GM21515 (cell line): Measurements from ENCODE around the gene RFT1.

Experiments used
- ATAC-seq: cut with Tn5 transposase; IDR thresholded peaks from one replicate; pipeline ENCODE4 v1.9.1; 2021; ENCODE audit not compliant: unreplicated experiment

The RFT1 gene, protein sequence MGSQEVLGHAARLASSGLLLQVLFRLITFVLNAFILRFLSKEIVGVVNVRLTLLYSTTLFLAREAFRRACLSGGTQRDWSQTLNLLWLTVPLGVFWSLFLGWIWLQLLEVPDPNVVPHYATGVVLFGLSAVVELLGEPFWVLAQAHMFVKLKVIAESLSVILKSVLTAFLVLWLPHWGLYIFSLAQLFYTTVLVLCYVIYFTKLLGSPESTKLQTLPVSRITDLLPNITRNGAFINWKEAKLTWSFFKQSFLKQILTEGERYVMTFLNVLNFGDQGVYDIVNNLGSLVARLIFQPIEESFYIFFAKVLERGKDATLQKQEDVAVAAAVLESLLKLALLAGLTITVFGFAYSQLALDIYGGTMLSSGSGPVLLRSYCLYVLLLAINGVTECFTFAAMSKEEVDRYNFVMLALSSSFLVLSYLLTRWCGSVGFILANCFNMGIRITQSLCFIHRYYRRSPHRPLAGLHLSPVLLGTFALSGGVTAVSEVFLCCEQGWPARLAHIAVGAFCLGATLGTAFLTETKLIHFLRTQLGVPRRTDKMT

GRCh38 chr3:53130179-53131061 lies at the start of gene RFT1:
RFT1 (minus strand) TSS chr3:53130435; CDS start chr3:53130400, 35 bp downstream.
- peak; percentile 85 for ATAC-seq

- ATAC-seq, result no peak
These were observed 49.3 kb upstream of the RFT1 start for GRCh38 chr3:53179580-53179979.

DNA sequence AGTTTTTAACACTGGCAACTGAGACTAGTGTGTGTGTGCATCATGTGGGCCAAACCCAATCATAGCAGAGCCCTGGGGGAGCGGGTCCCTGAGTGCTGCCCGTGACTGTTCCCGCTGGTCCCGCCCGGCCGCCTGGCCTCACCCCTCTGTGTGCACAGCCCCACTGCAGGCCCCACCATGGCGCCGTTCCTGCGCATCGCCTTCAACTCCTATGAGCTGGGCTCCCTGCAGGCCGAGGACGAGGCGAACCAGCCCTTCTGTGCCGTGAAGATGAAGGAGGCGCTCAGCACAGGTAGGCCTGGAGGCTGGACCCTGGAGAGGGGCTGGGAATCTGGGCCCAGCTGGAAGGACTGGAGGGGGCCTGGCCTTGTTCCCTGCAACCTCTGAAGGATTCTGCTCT lies 48.0 kb upstream of the RFT1 start:
- no peak for ATAC-seq

DNA sequence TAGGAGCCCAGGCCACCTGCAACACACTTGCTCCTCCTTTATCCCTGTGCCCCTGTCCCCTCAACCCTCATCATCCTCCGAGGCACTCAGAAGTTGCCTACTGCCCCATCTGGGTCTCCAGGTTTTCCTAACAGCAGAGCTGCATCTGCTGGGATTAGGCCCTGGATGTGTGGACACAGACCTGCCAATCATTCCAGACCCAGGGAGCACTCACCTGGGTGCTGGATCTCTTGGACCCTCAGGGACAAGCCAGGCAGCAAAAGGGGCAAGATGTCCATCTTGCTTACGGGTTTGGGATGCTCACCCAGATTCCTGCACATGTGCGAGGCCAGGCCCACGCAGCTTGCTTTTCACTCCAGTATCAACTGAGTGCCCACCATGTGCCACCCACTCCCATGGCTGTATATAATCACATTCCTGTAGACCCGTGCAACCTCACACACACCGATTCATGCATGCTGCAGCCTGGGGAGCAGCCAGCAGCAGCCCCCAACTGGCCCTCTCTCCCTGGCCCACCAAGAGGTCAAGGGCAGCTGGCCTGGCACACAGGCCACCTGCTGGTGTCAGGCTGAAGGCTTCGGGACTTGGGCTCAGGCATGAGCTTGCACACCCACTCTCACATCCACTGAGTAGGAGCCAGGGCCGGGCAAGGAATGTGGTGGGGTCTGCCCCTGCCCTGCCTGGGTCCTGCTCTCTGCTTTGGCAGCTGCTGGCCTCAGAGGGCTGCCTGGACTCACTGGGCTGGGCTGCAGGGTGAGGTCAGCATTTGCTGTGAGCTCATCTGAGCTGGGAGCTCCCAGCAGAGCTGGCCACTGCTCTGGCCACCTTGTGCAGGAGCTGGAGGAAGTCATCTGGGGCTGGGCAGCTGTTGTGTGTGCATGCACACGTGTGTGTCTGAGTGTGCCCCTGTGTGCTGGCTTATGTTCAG lies 45.6 kb upstream of the RFT1 start:
- ATAC-seq, result no peak

- ATAC-seq, result peak; percentile 54
These were observed 44.4 kb upstream of the RFT1 start for GRCh38 chr3:53174346-53175250.

- ATAC-seq, result no peak
These were observed 42.9 kb upstream of the RFT1 start for GRCh38 chr3:53173107-53173506.

DNA sequence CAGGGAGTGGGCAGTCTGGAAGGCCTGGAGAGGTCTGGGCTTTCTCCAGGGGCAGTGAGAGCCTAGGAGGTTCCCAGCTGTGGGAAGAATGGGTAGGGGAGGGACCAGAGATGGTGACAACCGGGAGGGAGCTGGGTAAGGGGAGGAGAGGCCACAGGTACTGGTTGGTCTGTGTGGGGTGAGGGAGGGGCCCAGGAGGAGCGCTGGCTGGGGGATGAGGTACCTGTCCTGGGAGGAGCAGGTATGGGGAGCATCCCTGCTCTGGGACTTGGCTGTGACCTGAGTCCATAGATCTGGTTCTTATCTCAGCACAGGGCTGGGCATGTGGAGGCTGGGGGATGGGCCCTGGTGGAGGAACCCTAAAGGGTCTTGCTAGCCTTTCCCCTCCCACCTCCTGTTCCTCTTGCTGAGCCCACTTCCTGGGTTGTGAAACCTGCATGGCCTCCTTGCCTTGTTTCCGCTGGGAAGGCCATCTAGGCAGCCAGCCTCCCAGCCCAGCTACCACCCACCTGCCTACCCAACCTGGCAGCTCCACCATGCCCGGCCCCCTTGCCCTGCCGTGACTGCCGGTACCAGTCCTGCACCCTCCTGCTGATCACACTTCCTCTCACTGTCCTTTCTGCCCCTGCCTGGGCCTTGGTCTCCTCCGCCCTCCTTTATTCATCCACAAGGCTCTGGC lies 41.7 kb upstream of the RFT1 start:
- no peak for ATAC-seq

DNA sequence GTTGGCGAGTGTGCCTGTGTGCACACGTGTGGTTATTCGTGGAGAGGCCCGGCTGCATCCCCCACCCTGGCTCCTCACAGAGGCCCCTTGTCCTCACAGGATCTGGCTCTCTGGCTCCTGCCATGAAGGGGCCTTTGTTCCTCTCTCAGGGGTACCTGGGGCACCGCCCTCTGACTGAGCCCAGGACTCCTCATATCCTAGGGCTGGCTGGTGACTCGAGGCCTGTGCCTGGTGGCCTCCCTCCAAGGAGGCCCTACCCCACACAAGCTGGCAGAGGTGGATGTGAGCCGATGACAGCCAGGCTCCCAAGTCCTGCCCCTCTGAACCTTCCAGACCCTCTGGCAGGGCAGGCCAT lies 40.8 kb upstream of the RFT1 start:
- ATAC-seq, result no peak

DNA sequence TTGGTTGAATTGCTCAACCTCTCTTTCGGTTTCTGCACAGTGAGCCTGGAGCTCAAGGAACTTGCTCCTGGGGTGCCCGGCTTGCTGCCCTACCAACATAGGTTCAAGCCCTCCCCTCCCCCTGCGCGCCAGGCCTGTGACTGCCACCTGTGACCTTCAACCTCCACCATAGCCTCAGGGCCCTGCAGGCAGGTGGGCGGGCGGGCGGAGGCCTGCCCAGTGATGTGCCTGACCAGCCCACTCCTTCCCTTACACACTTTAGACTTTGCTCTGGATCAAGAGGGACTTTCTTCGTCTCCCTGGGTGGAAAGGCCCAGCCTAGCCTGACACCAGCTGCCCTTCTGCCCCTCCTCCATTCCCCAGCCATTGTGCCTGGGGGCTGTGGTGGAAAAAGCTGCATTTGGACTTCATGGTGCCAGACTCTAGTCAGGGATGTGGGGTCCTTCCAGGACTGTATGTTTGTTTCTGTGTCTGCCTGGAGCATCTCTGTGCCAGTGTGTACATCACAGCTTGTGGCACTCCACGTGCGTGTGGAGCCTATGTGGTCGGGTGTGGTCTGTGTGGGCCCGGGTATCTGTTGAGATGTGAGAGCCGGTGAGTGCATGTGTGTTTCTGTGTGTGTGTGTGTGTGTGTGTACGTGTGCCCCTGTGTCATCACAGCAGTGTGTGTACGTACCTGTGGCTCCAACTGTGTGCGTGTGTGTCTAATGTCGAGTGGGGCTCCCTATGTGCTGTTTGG lies 40.3 kb upstream of the RFT1 start:
- no peak for ATAC-seq

GRCh38 chr3:53169832-53170324 lies 39.6 kb upstream of the RFT1 start:
- no peak for ATAC-seq

GRCh38 chr3:53169045-53169831 lies 39.0 kb upstream of the RFT1 start:
- ATAC-seq, result no peak

DNA sequence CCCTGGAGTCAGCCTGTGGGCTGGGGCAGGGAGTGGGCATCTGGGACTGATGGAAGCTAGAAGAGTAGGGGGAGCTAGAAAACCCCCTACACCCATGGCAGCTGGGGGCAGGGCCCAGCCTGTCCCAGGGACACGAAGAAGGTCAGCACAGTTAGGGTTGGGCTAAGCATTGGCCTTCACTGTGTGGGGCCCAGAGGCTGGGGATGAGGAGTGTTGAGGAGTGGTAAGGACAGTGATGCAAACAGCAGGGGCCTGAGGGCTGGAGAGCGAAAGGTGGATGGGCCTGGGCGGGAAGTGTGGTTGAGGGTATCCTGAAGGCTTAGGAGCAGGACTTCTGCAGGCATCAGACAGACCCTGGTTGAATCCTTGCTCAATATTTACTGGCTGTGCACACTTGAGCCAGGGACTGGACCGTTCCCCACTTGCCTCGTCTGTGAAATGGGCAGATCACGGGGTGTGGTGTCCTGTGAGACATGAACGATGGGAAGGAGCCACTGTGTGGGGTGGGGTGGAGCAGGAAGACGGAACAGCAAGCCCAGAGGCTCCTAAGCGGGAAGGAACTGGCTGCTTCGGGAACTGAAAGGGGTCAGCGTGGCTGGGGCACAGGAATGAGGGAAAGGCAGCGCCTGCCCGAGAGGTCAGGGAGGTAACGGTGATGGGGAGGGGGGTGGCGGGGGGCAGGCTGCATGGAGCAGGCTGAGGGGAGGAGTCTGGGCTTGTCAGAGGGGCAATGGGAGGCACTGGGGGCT lies 38.1 kb upstream of the RFT1 start:
- no peak for ATAC-seq

DNA sequence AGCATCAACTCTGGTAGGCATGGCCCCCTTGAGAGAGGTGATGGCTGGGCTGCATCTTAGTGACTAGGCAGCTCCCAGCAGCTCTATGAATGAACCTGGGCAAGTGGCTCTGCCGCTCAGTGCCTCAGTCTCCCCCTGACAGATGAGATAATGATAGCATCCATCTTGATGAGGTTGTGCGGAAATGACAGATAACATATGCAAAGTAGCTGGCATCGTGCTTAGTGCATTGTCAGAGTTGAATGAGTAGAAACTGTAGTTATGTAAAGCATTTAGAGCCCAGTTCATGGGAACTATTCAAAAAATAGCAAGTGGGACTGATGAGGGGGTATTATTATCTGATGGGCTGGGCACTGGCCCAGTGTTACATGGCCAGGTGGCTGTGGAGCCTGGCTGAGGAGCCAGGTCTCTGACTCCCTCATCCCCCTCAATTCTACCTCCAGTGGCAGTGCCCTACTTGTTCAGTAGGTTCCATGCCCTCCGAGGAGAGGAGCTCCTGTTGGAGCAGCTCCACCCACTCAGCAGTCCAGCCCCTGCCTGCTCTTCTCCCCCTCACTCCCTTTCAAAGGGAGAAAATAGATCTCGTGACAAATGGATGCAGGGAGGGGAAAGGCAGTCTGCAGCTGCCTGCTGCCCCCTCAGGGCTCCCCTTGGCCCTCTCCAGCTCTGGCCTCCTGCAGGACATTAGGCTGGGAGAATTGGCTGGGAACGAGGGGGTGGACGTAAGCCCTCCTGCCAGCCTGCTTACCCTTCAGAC lies 37.4 kb upstream of the RFT1 start:
- no peak for ATAC-seq

DNA sequence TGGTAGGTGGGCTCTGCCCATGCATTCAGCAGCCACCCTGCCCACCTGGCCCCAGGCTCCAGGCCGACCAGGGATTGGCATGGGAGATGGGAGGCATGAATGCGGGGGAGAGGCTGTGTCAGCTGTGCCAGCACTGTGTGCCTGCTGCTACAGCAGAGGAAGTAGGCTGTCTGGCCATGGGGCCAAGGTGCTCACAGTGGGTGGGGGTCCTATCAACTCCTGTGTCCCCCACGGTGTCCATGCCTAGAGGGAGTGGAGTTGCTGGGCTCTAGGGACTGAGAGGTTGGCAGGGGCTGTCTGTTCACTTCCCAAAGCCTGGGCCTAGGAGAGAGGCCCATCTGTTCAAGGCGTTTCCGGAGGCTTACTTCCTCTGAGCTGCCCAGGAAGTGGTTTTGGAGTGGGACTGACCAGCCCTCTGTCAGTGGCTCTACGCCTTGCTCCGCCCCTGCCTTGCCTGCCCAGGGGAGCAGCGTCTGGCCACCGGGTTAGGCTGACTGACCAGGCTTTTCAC lies 36.6 kb upstream of the RFT1 start:
- ATAC-seq, result no peak

- no peak for ATAC-seq
These were observed 36.0 kb upstream of the RFT1 start for GRCh38 chr3:53166206-53166605.

DNA sequence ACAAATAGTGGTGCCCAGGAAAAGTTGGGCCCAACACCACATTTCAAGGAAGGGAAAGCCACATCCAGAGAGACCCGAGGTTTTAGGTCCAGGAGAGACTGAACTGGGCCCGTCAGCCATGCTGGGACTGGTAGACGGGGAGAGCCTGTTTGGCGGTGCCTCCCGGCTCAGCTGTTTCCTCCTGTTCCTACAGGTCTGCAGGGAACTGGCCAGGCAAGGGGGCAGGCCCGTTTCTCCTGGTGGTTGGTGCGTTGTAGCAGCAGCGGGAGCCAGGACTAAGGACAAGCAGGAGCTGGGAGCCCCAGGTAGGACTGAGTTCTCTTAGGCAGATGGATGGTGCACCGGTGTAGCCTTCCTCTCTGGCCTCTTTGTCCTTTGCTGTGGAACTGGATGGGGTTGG lies 34.7 kb upstream of the RFT1 start:
- no peak for ATAC-seq
